K562 (cell line): ENCODE measurements around the gene MGRN1. TPM values are rescaled to one million over a fixed set of nuclear protein-coding genes. Genes with fewer than 3 reads are reported as not detected.

Experiments
- BRF2 ChIP-seq: IDR thresholded peaks from 3 replicates; pipeline ENCODE4 v1.6.1; 2011; ENCODE audit warnings: borderline replicate concordance, mild to moderate bottlenecking; ENCODE audit not compliant: insufficient read length, insufficient read depth
- FOXA3 ChIP-seq, 2 experiments: fragments of 450-650 bp in 1 of 2; sonication (generic) in 1 of 2; formaldehyde crosslinking; IDR thresholded peaks in 1 of 2; conservative IDR thresholded peaks in 1 of 2; 2 replicates each; pipeline versions ENCODE4 v1.4.0 to v1.8.0; 2020 to 2022; ENCODE audit warnings: mild to moderate bottlenecking in 2 of 2, missing genetic modification reagents in 1 of 2
- HMGXB4 ChIP-seq: sonication (generic); formaldehyde crosslinking; IDR thresholded peaks from 2 replicates; pipeline ENCODE4 v1.8.1; 2023; ENCODE audit warnings: mild to moderate bottlenecking, missing genetic modification reagents
- KLF6 ChIP-seq: fragments of 250-450 bp; sonication (Bioruptor Pico); IDR thresholded peaks from 2 replicates; pipeline ENCODE4 v1.4.0; 2020; ENCODE audit warnings: mild to moderate bottlenecking, moderate library complexity, borderline replicate concordance
- MAFG ChIP-seq: fragments of 450-650 bp; conservative IDR thresholded peaks from 2 replicates; pipeline ENCODE4 v1.6.1; 2016; ENCODE audit warnings: missing genetic modification characterization, missing compliant biosample characterization
- MXD1 ChIP-seq: fragments of 250-450 bp; sonication (Bioruptor Pico); IDR thresholded peaks from 2 replicates; pipeline ENCODE4 v1.8.0; 2021; ENCODE audit warnings: borderline replicate concordance, mild to moderate bottlenecking, moderate library complexity; ENCODE audit not compliant: poor library complexity, severe bottlenecking
- SAP30 ChIP-seq: fragments of 200-600 bp; sonication (generic); IDR thresholded peaks from 2 replicates; pipeline ENCODE4 v1.6.1; 2012; ENCODE audit warnings: borderline replicate concordance, low read depth, mild to moderate bottlenecking, moderate library complexity, low read length, control low read depth, inconsistent platforms; ENCODE audit not compliant: insufficient read depth, poor library complexity, severe bottlenecking
- TEAD1 ChIP-seq, 2 experiments: fragments of 450-650 bp in 1 of 2; sonication (generic) in 1 of 2; formaldehyde crosslinking; IDR thresholded peaks; 2 replicates each; pipeline versions ENCODE4 v1.4.0 to v1.8.0; 2020 to 2022; ENCODE audit warnings: mild to moderate bottlenecking in 2 of 2, missing genetic modification reagents in 1 of 2
- U2AF1 ChIP-seq: fragments of 200-400 bp; formaldehyde crosslinking; optimal IDR thresholded peaks from 2 replicates; pipeline ENCODE3; 2017; ENCODE audit warnings: mild to moderate bottlenecking, low read depth, low read length, moderate library complexity
- ZBTB26 ChIP-seq: fragments of 450-650 bp; formaldehyde crosslinking; IDR thresholded peaks from 2 replicates; pipeline ENCODE4 v1.4.0; 2022; ENCODE audit warnings: missing genetic modification characterization
- ZBTB33 ChIP-seq: sonication (generic); formaldehyde crosslinking; IDR thresholded peaks from 2 replicates; pipeline ENCODE4 v1.8.1; 2023; ENCODE audit warnings: mild to moderate bottlenecking, missing genetic modification reagents
- ZMIZ1 ChIP-seq, 2 experiments: fragments of 150-350 bp in 1 of 2; IDR thresholded peaks; 2 replicates each; pipeline ENCODE4 v1.6.1; 2012 to 2016; ENCODE audit warnings: low read depth in 2 of 2, low read length in 2 of 2, mild to moderate bottlenecking in 1 of 2, moderate library complexity in 1 of 2
- polyA plus RNA-seq, 8 experiments: library from polyadenylated mRNA; depleted of rRNA in 4 of 8; stranded (reverse) in 5 of 8; unstranded in 3 of 8; fragments of >200 nt; fragmentation: Nextera tagmentation in 2 of 8; fragmentation: Illumina TruSeq in 1 of 8; extraction: Ambion mirVana in 2 of 8; extraction: Trizol in 1 of 8; gene quantifications; 2 replicates each; pipeline versions ENCODE4 v1.2.1 to v1.2.3, GENCODE V29; 2011 to 2014; ENCODE audit warnings: inconsistent platforms in 1 of 8, missing spikeins in 1 of 8
- total RNA-seq, 7 experiments: library from RNA; depleted of rRNA in 6 of 7; stranded (reverse); fragments of >200 nt in 6 of 7; fragmentation: Illumina TruSeq in 2 of 7; extraction: Trizol in 2 of 7; gene quantifications; 2 replicates each; pipeline versions ENCODE4 v1.2.1 to v1.2.3, GENCODE V29; 2011 to 2021; ENCODE audit warnings: low replicate concordance in 1 of 7

MGRN1 gene
- total and polyA plus RNA-seq, 9 of the 15 experiments (the other 6 are each of a cell fraction or from before 2014, with no cell fraction given) = 0.15 to 37.9 (median 6.0) TPM

- TF ChIP-seq TEAD1 (CRISPR knock-in tag; IDR thresholded peaks at IDR 0.05) (peak in 1 of 2 experiments; percentile 88; a peak in 1 of 4 replicates), BRF2 (no peak), U2AF1 (peak; percentile 41), ZBTB26 (CRISPR knock-in tag) (no peak), MAFG (no peak), MXD1 (CRISPR knock-in tag) (no peak), SAP30 (peak; percentile 48), ZMIZ1 (IDR thresholded peaks at IDR 0.05; ENCODE audit: low read depth in 2 of 2, low read length in 2 of 2) (0 out of 4 replicates have a peak, but pooled peaks of 1 of the 2 experiments have one; percentile 16), KLF6 (CRISPR knock-in tag) (no peak), FOXA3 (CRISPR knock-in tag; conservative IDR thresholded peaks at IDR 0.05 in 1 of 2, IDR thresholded peaks at IDR 0.05 in 1 of 2) (peak; percentile 86 to 91), ZBTB33 (CRISPR knock-in tag) (no peak), HMGXB4 (CRISPR knock-in tag) (peak; percentile 92)
These were observed 9.8 kb upstream of the MGRN1 start, which contains the start of gene UBALD1 (continued) for GRCh38 chr16:4614571-4615383.
